ENCODE data around the gene PHLDB2.

Gene PHLDB2

DNA sequence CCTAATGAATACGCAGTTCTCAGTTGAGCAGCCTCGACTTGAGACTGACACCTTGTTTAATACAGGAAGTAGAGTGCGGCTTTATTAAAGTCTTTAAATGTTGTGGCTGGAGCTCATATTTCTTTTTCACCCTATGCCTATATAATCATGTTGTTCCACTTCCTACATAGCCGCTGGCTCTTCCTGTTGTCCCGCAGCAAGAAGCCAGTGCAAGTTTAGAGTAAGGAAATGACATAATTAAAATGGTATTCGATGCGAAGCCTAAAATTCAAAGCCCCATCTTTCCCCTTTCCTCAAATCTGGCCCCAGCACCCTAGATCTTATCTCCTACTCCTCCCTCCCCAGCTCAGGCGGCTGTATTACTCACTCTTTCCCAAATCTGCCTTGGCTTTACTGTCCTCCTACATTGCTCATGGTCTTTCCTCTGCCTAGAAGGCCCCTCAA, 7.5 kb upstream of the PHLDB2 start:
- Histone ChIP-seq H3K4me3 (ENCODE audit: insufficient read depth in 1 of 2, low read depth in 1 of 2, low read length in 2 of 2) (no peak overlapping the region), H4K8ac (ENCODE audit: low read length) (peak overlapping the region; percentile 95), H3K14ac (ENCODE audit: low read length in 2 of 2) (no peak overlapping the region), H4K91ac (ENCODE audit: low read length) (no peak overlapping the region), H3K4me1 (ENCODE audit: control insufficient read depth, insufficient read depth, low read depth, low read length) (no peaks in the 10 kb centered on the region), H2AK5ac (ENCODE audit: low read length, severe bottlenecking) (no peak overlapping the region), H3K36me3 (ENCODE audit: control insufficient read depth in 1 of 2, insufficient read depth in 2 of 2, low read depth in 1 of 2, low read length in 2 of 2) (no peaks in the 10 kb centered on the region), H3K9ac (ENCODE audit: low read length) (peak overlapping the region; percentile 45), H2BK120ac (ENCODE audit: low read depth, low read length) (no peak overlapping the region), H2AFZ (ENCODE audit: low read depth, low read length) (no peak overlapping the region), H3K4me2 (ENCODE audit: low read length, poor library complexity, severe bottlenecking) (peak overlapping the region; percentile 40), H3K18ac (ENCODE audit: low read depth in 1 of 2, low read length in 2 of 2) (peak overlapping the region in 1 of 2 experiments; percentile 66), H2BK5ac (ENCODE audit: low read depth, low read length, poor library complexity, severe bottlenecking) (no peak overlapping the region), H3K4ac (ENCODE audit: low read depth in 1 of 2, low read length in 2 of 2) (no peak overlapping the region), H3K23ac (ENCODE audit: low read length in 2 of 2) (no peak overlapping the region), H3K27me3 (ENCODE audit: control insufficient read depth in 1 of 2, insufficient read depth in 1 of 2, low read length in 2 of 2) (no peaks in the 10 kb centered on the region), H3K9me3 (ENCODE audit: control insufficient read depth, low read length) (no peaks in the 10 kb centered on the region), H2BK12ac (ENCODE audit: low read length in 2 of 2) (no peak overlapping the region), H3K79me1 (replicated peaks; ENCODE audit: low read length, poor library complexity, severe bottlenecking) (no peaks in the 10 kb centered on the region), H2BK15ac (ENCODE audit: low read depth, poor library complexity, severe bottlenecking) (no peak overlapping the region), H3K27ac (ENCODE audit: low read length, poor library complexity, severe bottlenecking) (peak overlapping the region; percentile 41)
- 11% methylated on average over 6 of the region's 8 CpGs for WGBS
- peak; percentile 71 for DNase-seq

DNA sequence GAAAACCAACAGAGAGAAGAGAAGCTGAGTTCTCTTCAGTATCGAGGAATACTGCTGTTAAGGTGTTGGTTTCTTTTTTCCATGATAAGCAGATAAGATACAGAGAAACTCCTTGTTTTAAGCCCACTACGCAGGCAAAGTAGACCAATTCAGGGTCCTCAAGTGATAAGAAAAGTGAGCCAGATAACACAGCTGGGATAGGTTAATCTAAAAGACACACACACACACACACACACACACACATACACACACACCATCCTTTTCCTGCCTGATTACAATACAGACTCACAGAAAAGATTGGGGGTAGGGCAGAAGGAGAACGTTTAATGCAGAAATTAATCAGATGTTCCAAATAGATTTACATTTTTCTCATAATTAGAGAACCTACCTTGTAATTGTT, 6.5 kb upstream of the PHLDB2 start:
- H3K4ac ChIP-seq (ENCODE audit: low read depth in 1 of 2, low read length in 2 of 2) = no peak overlapping the region
- H2BK12ac ChIP-seq (ENCODE audit: low read length in 2 of 2) = peak overlapping the region in 1 of 2 experiments; percentile 37
- H3K18ac ChIP-seq (ENCODE audit: low read depth in 1 of 2, low read length in 2 of 2) = no peak overlapping the region
- no peak overlapping the region for H2BK5ac ChIP-seq (ENCODE audit: low read depth, low read length, poor library complexity, severe bottlenecking)
- peak overlapping the region; percentile 39 for H3K9ac ChIP-seq (ENCODE audit: low read length)
- H3K27me3 ChIP-seq (ENCODE audit: control insufficient read depth in 1 of 2, insufficient read depth in 1 of 2, low read length in 2 of 2) = no peaks in the 10 kb centered on the region
- WGBS = 29% methylated on average over 2 of the region's 3 CpGs
- no peaks in the 10 kb centered on the region for H3K4me1 ChIP-seq (ENCODE audit: control insufficient read depth, insufficient read depth, low read depth, low read length)
- H4K91ac ChIP-seq (ENCODE audit: low read length) = no peak overlapping the region
- H2AFZ ChIP-seq (ENCODE audit: low read depth, low read length) = no peak overlapping the region
- H3K79me1 ChIP-seq (replicated peaks; ENCODE audit: low read length, poor library complexity, severe bottlenecking) = peaks cover 2% of the 10 kb centered on the region
- H3K23ac ChIP-seq (ENCODE audit: low read length in 2 of 2) = no peak overlapping the region
- H3K9me3 ChIP-seq (ENCODE audit: control insufficient read depth, low read length) = no peaks in the 10 kb centered on the region
- no peak overlapping the region for H4K8ac ChIP-seq (ENCODE audit: low read length)
- no peak for DNase-seq
- H3K4me2 ChIP-seq (ENCODE audit: low read length, poor library complexity, severe bottlenecking) = no peak overlapping the region
- H2BK15ac ChIP-seq (ENCODE audit: low read depth, poor library complexity, severe bottlenecking) = no peak overlapping the region
- H3K14ac ChIP-seq (ENCODE audit: low read length in 2 of 2) = no peak overlapping the region
- no peaks in the 10 kb centered on the region for H3K36me3 ChIP-seq (ENCODE audit: control insufficient read depth in 1 of 2, insufficient read depth in 2 of 2, low read depth in 1 of 2, low read length in 2 of 2)
- H2BK120ac ChIP-seq (ENCODE audit: low read depth, low read length) = no peak overlapping the region
- H2AK5ac ChIP-seq (ENCODE audit: low read length, severe bottlenecking) = no peak overlapping the region
- H3K4me3 ChIP-seq (ENCODE audit: insufficient read depth in 1 of 2, low read depth in 1 of 2, low read length in 2 of 2) = no peak overlapping the region
- H3K27ac ChIP-seq (ENCODE audit: low read length, poor library complexity, severe bottlenecking) = no peak overlapping the region

DNA sequence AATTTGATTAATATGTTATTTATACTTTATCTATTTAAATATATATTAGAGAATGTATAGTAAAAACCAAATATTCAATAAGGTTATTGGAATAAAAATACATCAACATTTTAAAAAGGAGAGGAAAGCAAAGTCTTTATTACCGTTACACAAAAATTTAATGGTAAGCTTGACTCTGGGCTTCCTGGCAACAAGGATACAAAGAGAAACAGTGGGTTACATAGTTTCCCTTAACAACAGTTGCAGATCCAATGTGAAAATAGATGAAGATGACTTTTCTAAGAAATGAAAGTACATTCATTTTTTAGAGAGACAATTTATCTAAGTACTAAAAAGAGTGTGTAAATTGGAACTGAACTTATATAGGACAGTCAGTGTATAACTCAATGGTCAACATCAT, 6.0 kb upstream of the PHLDB2 start:
- Histone ChIP-seq H3K4me3 (ENCODE audit: insufficient read depth in 1 of 2, low read depth in 1 of 2, low read length in 2 of 2) (no peak overlapping the region), H3K9ac (ENCODE audit: low read length) (peak overlapping the region; percentile 39), H2AFZ (ENCODE audit: low read depth, low read length) (no peak overlapping the region), H3K36me3 (ENCODE audit: control insufficient read depth in 1 of 2, insufficient read depth in 2 of 2, low read depth in 1 of 2, low read length in 2 of 2) (no peaks in the 10 kb centered on the region), H3K27ac (ENCODE audit: low read length, poor library complexity, severe bottlenecking) (no peak overlapping the region), H2BK120ac (ENCODE audit: low read depth, low read length) (no peak overlapping the region), H4K8ac (ENCODE audit: low read length) (no peak overlapping the region), H4K91ac (ENCODE audit: low read length) (no peak overlapping the region), H2BK15ac (ENCODE audit: low read depth, poor library complexity, severe bottlenecking) (no peak overlapping the region), H3K4me1 (ENCODE audit: control insufficient read depth, insufficient read depth, low read depth, low read length) (no peaks in the 10 kb centered on the region), H3K9me3 (ENCODE audit: control insufficient read depth, low read length) (no peaks in the 10 kb centered on the region), H3K14ac (ENCODE audit: low read length in 2 of 2) (no peak overlapping the region), H2BK5ac (ENCODE audit: low read depth, low read length, poor library complexity, severe bottlenecking) (no peak overlapping the region), H3K79me1 (replicated peaks; ENCODE audit: low read length, poor library complexity, severe bottlenecking) (peaks cover 2% of the 10 kb centered on the region), H2AK5ac (ENCODE audit: low read length, severe bottlenecking) (no peak overlapping the region), H3K27me3 (ENCODE audit: control insufficient read depth in 1 of 2, insufficient read depth in 1 of 2, low read length in 2 of 2) (no peaks in the 10 kb centered on the region), H3K23ac (ENCODE audit: low read length in 2 of 2) (no peak overlapping the region), H3K4me2 (ENCODE audit: low read length, poor library complexity, severe bottlenecking) (no peak overlapping the region), H2BK12ac (ENCODE audit: low read length in 2 of 2) (no peak overlapping the region), H3K4ac (ENCODE audit: low read depth in 1 of 2, low read length in 2 of 2) (no peak overlapping the region), H3K18ac (ENCODE audit: low read depth in 1 of 2, low read length in 2 of 2) (no peak overlapping the region)
- no peak for DNase-seq
- WGBS = no CpG with 5 or more reads among the region's 1 CpG

DNA sequence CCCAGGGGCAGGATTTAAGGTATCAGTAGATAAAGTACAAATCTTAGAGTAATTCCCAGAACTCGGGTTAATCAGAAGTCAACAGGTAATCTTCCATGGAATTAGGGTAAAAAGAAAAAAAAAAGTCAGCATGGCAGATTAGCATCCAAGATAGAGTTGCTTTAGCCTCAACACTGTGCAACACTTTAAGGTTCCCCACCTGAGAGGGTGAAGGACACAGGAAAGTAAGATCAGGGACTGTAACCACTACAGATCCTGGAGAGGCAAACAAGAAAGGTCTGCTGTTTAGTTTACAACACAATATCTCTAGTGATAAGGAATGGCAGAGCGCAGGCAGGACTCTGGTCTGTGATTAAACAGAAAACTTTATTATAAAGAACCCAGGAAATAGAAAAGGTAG, 4.1 kb upstream of the PHLDB2 start:
- H3K27ac ChIP-seq (ENCODE audit: low read length, poor library complexity, severe bottlenecking) = no peak overlapping the region
- no peak overlapping the region for H2BK15ac ChIP-seq (ENCODE audit: low read depth, poor library complexity, severe bottlenecking)
- peaks cover 2% of the 10 kb centered on the region for H3K4me1 ChIP-seq (ENCODE audit: control insufficient read depth, insufficient read depth, low read depth, low read length)
- no peak overlapping the region for H4K91ac ChIP-seq (ENCODE audit: low read length)
- no peak overlapping the region for H3K23ac ChIP-seq (ENCODE audit: low read length in 2 of 2)
- H3K9ac ChIP-seq (ENCODE audit: low read length) = no peak overlapping the region
- 100% methylated on average over 1 of the region's 2 CpGs for WGBS
- H3K4me3 ChIP-seq (ENCODE audit: insufficient read depth in 1 of 2, low read depth in 1 of 2, low read length in 2 of 2) = no peak overlapping the region
- no peak overlapping the region for H3K18ac ChIP-seq (ENCODE audit: low read depth in 1 of 2, low read length in 2 of 2)
- H3K79me1 ChIP-seq (replicated peaks; ENCODE audit: low read length, poor library complexity, severe bottlenecking) = peaks cover 2% of the 10 kb centered on the region
- no peak overlapping the region for H4K8ac ChIP-seq (ENCODE audit: low read length)
- H2AFZ ChIP-seq (ENCODE audit: low read depth, low read length) = no peak overlapping the region
- no peak overlapping the region for H2BK5ac ChIP-seq (ENCODE audit: low read depth, low read length, poor library complexity, severe bottlenecking)
- no peaks in the 10 kb centered on the region for H3K9me3 ChIP-seq (ENCODE audit: control insufficient read depth, low read length)
- no peaks in the 10 kb centered on the region for H3K36me3 ChIP-seq (ENCODE audit: control insufficient read depth in 1 of 2, insufficient read depth in 2 of 2, low read depth in 1 of 2, low read length in 2 of 2)
- no peaks in the 10 kb centered on the region for H3K27me3 ChIP-seq (ENCODE audit: control insufficient read depth in 1 of 2, insufficient read depth in 1 of 2, low read length in 2 of 2)
- H2BK120ac ChIP-seq (ENCODE audit: low read depth, low read length) = no peak overlapping the region
- peak overlapping the region; percentile 32 for H2AK5ac ChIP-seq (ENCODE audit: low read length, severe bottlenecking)
- DNase-seq = no peak
- no peak overlapping the region for H3K14ac ChIP-seq (ENCODE audit: low read length in 2 of 2)
- no peak overlapping the region for H2BK12ac ChIP-seq (ENCODE audit: low read length in 2 of 2)
- no peak overlapping the region for H3K4me2 ChIP-seq (ENCODE audit: low read length, poor library complexity, severe bottlenecking)
- no peak overlapping the region for H3K4ac ChIP-seq (ENCODE audit: low read depth in 1 of 2, low read length in 2 of 2)
